Neural progenitor cell (in vitro differentiated cells): ENCODE results near the gene ADGB.

Source experiments
- EZH2 ChIP-seq: fragments of 200-600 bp; sonication (generic); IDR thresholded peaks from 2 replicates; pipeline ENCODE4 v1.6.1; 2017; ENCODE audit warnings: antibody characterized with exemption, mild to moderate bottlenecking, moderate library complexity
- EZH2phosphoT487 ChIP-seq: fragments of 200-600 bp; sonication (generic); IDR thresholded peaks from 2 replicates; pipeline ENCODE4 v1.6.1; 2017; ENCODE audit warnings: antibody characterized with exemption
- TF ChIP-seq, protein P1 (sequence below): fragments of 200-600 bp; sonication (generic); IDR thresholded peaks from 2 replicates; pipeline ENCODE4 v1.5.1; 2017; ENCODE audit warnings: antibody characterized with exemption, mild to moderate bottlenecking

GRCh38 chr6:146642921-146643320 lies 44.1 kb downstream of the ADGB start:
- TF ChIP-seq EZH2 (no peak), EZH2phosphoT487 (no peak)
- TF ChIP-seq, protein P1, sequence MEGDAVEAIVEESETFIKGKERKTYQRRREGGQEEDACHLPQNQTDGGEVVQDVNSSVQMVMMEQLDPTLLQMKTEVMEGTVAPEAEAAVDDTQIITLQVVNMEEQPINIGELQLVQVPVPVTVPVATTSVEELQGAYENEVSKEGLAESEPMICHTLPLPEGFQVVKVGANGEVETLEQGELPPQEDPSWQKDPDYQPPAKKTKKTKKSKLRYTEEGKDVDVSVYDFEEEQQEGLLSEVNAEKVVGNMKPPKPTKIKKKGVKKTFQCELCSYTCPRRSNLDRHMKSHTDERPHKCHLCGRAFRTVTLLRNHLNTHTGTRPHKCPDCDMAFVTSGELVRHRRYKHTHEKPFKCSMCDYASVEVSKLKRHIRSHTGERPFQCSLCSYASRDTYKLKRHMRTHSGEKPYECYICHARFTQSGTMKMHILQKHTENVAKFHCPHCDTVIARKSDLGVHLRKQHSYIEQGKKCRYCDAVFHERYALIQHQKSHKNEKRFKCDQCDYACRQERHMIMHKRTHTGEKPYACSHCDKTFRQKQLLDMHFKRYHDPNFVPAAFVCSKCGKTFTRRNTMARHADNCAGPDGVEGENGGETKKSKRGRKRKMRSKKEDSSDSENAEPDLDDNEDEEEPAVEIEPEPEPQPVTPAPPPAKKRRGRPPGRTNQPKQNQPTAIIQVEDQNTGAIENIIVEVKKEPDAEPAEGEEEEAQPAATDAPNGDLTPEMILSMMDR, result no peak
